Retinal pigment epithelial cell (primary cell): Measurements from ENCODE around the gene YJEFN3.
A peak's percentile ranks its signal among the peaks of the same experiment; 100 is the strongest.

Experiments
- DNase-seq: peaks from one replicate; pipeline ENCODE4 v3.0.0-alpha.2; 2010; ENCODE audit warnings: low read depth
- H3K4me3 ChIP-seq: 2 replicates; pipeline ENCODE4 v1.5.1; 2011; ENCODE audit warnings: mild to moderate bottlenecking, low read length, control low read depth, moderate library complexity
- CTCF ChIP-seq: conservative IDR thresholded peaks from 2 replicates; pipeline ENCODE4 v1.5.1; 2011; ENCODE audit warnings: low read depth, low read length, control low read depth, inconsistent platforms

YJEFN3 gene

GRCh38 chr19:19530889-19531288 lies 2.2 kb downstream of the YJEFN3 start:
- DNase-seq: no peak
- no peak for TF ChIP-seq CTCF
- H3K4me3 ChIP-seq: no peak overlapping the region

DNA sequence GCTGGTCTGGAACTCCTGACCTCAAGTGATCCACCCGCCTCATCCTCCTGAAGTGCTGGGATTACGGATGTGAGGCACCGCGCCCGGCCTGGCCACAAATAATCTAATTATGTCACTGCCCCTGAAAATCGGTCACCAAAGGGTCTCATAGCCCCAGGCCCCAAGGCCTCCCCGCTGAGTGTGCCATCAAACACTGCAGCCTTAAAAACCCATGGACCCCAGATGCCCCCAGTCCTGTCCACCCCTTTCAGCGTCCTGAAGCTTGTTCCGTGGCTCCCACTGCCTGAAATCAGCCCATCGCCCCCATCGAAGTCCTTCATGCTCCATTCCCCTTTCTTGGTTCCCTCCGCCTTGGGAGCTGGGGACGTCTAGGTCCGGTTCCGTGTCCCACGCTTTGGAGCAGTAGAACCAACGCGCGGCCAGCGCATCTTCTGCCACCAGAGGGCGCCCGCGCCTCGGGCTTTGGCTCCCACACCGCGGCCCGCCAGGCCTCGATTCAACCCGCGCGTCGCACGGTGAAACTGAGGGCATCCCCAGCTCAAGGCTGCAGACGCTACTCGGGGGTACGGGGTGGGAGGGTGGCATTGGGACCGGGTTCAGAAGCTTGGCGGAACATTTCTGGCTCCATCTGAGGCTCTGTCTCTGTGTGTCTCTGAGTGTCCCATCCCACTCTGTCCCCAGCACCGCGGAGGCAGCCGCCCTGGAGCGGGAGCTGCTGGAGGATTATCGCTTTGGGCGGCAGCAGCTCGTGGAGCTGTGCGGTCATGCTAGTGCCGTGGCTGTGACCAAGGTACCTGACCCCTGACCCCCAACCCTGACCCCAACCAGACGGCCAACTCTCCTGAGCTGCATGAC lies 3.5 kb downstream of the YJEFN3 start:
- DNase-seq: no peak
- TF ChIP-seq CTCF: peak; percentile 96

GRCh38 chr19:19532806-19533701 lies 4.3 kb downstream of the YJEFN3 start:
- no peak for TF ChIP-seq CTCF
- H3K4me3 ChIP-seq: no peak overlapping the region
- DNase-seq: no peak

More for the DNA sequence above, 3.5 kb downstream of the YJEFN3 start:
- no peak overlapping the region for H3K4me3 ChIP-seq

DNA sequence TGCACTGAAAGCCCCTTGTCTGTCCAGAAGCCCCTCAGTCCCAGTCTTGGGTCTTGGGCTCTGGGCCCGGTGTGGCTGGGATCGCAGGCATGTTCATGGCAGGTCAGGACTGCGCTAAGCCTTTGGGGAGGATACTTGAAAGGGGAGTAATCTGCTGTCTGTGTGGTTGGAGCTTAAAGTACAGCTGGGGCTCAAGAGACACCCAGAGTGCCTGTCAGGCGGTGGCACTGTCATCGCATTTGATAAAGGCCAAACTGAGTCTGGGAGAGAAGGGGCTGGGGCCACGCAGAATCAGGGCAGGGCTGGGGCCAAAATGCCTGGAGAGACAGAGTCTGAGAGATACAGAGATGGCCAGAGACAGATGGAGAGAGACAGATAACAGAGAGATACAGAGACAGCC lies 5.1 kb downstream of the YJEFN3 start:
- TF ChIP-seq CTCF: no peak
- DNase-seq: no peak
- no peak overlapping the region for H3K4me3 ChIP-seq

- no peak for TF ChIP-seq CTCF
- no peak overlapping the region for H3K4me3 ChIP-seq
- no peak for DNase-seq
Measured at GRCh38 chr19:19534556-19535265, 6.0 kb downstream of the YJEFN3 start.

- DNase-seq: no peak
- TF ChIP-seq CTCF: no peak
- no peak overlapping the region for H3K4me3 ChIP-seq
Measured at GRCh38 chr19:19535311-19536191, 6.8 kb downstream of the YJEFN3 start.
